GM18858 (cell line): Measurements from ENCODE around the gene NTRK1.

Experiments
- ATAC-seq: cut with Tn5 transposase; IDR thresholded peaks from one replicate; pipeline ENCODE4 v1.9.1; 2021; ENCODE audit not compliant: unreplicated experiment

Gene NTRK1

GRCh38 chr1:156877433-156878170, 16.9 kb downstream of the NTRK1 start:
- ATAC-seq, result no peak

- no peak for ATAC-seq
These were observed 19.2 kb downstream of the NTRK1 start for GRCh38 chr1:156879876-156880275.

- ATAC-seq, result no peak
These were observed 19.8 kb downstream of the NTRK1 start for GRCh38 chr1:156880473-156880872.

- ATAC-seq, result no peak
These were observed 20.4 kb downstream of the NTRK1 start for GRCh38 chr1:156881101-156881500.

- no peak for ATAC-seq
These were observed 21.0 kb downstream of the NTRK1 start for GRCh38 chr1:156881663-156882062.

GRCh38 chr1:156882543-156882942, 21.9 kb downstream of the NTRK1 start:
- ATAC-seq, result no peak

GRCh38 chr1:156883919-156884318, 23.3 kb downstream of the NTRK1 start:
- no peak for ATAC-seq

- ATAC-seq, result no peak
These were observed 24.0 kb downstream of the NTRK1 start for GRCh38 chr1:156884560-156885184.

- no peak for ATAC-seq
These were observed 24.6 kb downstream of the NTRK1 start for GRCh38 chr1:156885314-156885713.

GRCh38 chr1:156885880-156886355, 25.3 kb downstream of the NTRK1 start:
- no peak for ATAC-seq

- ATAC-seq, result no peak
These were observed 26.1 kb downstream of the NTRK1 start for GRCh38 chr1:156886583-156887281.

- ATAC-seq, result no peak
These were observed 26.7 kb downstream of the NTRK1 start for GRCh38 chr1:156887317-156887716.

- ATAC-seq, result no peak
These were observed 27.1 kb downstream of the NTRK1 start for GRCh38 chr1:156887734-156888133.

GRCh38 chr1:156889802-156890580, 29.3 kb downstream of the NTRK1 start:
- no peak for ATAC-seq

- no peak for ATAC-seq
These were observed 31.8 kb downstream of the NTRK1 start for GRCh38 chr1:156892190-156893047.

GRCh38 chr1:156893048-156893953, 32.6 kb downstream of the NTRK1 start, which contains the start of gene PEAR1:
Gene PEAR1, plus strand, starts transcription at chr1:156893718. Its CDS starts 10,209 bp downstream, at chr1:156903927.
- ATAC-seq, result no peak

- ATAC-seq, result no peak
These were observed 33.3 kb downstream of the NTRK1 start for GRCh38 chr1:156894001-156894400.

- no peak for ATAC-seq
These were observed 34.2 kb downstream of the NTRK1 start for GRCh38 chr1:156894711-156895454.
